GM18519 (cell line): ENCODE results near the gene CLDN34.

Experiments used
- ATAC-seq: cut with Tn5 transposase; IDR thresholded peaks from one replicate; pipeline ENCODE4 v1.9.1; 2021; ENCODE audit warnings: mild to moderate bottlenecking, moderate library complexity; ENCODE audit not compliant: unreplicated experiment, low FRiP score

CLDN34 gene

DNA sequence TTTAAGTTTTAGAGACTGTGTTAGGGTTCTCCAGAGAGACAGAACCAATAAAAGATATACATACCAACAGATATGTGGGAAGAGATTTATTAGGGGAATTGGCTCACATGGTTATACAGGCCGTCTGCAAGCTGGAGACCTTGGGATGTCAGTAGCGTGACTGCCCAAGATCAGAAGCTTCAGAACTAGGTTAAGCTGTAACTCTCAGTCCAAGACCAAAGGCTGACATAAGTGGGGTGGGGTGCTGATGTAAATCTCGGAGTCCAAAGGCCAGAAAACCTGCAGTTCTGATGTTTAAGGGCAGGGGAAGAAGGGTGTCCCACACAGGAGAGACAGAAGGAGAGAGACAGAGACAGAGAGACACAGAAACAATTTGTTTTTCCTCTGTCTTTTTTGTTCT is 10.5 kb downstream of the CLDN34 start:
- no peak for ATAC-seq

DNA sequence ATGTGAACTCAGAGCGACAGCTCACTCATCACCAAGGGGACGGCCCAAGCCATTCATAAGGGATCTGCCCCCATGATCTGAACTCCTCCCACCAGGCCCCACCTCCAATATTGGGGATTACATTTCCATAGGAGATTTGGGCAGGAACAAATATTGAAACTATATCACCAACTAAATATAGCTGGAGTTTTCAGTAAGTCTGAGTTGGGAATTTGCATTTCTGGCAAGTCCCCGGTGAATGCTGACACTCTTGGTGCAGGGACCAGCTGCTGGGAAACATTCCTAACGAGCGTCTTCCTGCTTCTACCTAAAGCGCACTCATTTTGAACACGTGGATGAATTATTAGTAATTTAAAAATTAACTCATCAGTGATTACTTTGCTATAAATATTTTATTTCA is 13.2 kb downstream of the CLDN34 start:
- ATAC-seq: no peak

DNA sequence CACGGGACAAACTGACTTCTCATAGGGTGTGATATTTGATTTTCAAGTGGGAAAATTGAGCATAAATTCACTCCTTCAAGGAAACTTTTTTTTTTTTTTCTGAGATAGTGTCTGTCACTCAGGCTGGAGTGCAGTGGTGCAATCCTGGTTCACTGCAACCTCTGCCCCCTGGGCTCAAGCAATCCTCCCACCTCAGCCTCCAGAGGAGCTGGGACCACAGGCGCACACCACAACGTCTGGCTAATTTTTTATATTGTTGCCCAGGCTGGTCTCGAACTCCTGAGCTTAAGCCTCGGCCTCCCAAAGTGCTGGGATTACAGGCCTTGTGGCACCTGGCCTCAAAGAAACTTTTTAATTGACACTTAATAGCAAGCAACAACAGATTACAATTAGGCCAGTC is 13.8 kb downstream of the CLDN34 start:
- no peak for ATAC-seq

DNA sequence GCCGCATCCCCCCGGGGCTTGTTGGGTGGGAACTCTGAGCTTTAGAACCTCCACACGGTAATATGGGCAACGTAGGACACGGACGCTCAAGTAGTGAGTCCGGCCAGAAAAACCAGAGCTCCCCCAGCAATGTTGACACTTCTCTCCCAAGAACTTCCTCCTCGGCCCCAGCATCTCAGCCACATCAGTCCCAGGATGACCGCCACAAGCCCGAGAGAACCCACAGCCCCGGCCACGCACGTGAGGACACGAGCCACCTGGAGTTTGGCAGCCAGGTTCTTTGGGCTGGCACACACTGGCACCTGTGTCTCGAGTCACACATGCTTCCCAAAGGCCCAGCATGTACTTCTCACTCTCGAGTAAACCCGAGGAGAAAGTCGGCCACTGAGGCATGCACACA is 16.3 kb downstream of the CLDN34 start:
- ATAC-seq: no peak

DNA sequence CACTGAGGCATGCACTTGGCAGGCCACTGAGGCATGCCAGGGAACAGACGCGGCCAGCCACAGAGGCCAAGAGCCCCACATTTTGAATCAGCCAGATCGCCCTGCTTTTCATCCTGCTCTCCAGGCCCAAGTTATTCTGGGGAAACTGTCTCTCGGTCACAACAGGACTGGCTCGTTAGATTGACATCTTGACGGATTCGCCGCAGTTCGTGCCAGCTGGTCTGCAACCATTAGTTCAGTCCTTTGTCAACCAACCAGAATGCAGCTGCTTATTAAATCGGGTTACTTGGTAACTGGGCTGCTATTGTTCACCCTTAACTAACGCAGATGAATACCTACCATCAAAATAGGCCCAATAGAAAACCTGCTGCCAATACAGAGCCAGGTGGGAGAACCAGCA is 16.7 kb downstream of the CLDN34 start:
- ATAC-seq: no peak

DNA sequence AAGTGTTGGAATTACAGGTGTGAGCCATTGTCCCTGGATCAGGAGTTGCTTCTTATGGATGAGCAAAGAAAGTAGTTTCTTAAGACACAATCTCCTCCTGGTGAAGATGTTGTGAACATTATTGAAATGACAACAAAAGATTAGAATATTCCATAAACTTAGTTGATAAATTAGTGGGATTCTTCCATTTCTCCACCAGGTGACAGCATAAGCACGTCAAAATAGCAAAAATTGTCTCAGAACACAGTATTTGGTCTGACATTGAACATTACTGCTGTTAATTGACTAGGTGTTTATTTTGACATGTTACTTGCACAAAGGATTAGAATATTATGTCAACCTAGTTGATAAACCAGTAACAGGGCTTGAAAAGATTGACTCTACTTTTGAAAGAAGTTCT is 21.6 kb downstream of the CLDN34 start:
- ATAC-seq: no peak

DNA sequence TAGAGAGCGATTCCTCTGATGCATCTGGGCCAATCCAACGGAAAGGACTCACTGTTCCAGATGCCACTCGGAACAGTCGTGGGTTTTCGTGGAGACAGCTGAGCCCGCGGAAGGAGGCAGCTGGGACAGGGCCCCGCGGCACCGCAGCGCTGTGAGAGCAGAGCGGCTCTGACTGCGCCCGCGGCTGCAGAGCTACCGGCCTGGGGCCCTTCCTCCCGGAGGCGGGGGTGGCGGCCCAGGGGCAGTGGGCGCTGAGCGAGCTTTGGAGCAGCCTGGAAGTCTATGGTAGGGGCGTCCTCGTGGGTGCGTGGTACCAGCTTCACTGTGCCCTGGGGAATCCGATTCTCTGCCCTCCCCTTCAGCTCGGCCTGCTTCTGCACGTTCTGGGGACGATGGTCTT is 24.9 kb downstream of the CLDN34 start:
- no peak for ATAC-seq

DNA sequence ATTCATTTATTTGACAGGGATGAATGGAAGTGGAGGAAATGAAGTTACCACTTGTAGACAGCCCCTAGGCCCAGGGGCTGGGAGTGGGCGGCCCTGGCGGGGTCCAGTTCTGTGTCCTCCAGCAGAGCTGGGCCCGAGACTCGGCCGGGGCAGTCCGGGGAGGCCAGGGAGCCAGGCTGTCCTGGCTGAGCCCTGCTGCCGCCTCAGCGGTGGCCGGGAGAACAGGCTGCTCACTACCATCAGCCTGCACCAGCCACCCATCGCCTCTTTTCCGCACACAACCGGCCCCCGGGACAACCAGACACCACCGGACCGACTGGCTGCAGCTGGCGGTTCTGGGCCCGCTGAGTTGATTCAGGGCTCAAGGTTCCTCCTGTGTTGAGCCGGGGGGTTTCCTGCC is 25.6 kb downstream of the CLDN34 start:
- ATAC-seq: no peak

DNA sequence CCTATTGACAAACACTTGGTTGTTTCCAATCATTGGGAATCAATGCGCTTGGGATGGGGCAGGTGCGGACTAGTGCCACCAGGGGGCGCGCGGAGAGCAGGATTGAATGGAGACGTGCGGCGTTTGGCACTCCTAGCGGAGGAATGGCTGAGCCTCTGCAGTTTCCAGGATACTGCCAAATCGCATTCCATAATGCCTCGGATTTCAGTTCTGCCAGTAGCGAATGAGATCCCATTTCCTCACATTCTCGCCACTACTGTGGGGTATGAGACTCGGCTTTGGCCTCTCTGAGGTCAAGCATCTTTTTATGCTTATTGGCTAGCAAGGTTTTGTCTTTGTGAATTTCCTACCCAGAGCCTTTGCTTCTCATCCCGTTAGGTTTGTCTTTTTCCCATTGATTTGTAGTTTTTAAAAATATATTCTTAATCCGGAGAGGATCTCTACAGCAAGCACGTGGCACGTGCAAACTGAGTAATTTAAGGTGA is 28.7 kb downstream of the CLDN34 start:
- ATAC-seq: no peak

DNA sequence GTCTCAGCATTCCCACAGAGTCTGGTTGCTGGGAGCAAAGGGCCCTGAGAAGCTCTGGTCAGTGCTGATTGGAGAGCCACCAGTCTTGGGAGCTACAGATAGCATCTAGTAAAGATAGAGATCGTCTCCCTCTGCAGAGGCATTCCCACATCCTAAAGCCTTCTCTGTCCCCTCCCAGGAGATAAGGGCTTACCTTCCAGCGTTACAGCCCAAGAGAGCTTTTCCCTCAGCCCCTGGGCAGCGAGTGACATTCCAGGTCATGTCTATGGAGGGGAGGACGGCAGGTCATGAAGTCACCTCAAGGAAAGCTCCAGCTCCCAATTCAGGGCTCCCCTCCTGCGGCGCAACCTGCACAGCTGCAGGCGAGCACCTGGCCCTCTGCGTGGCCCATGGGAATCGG is 29.9 kb downstream of the CLDN34 start:
- ATAC-seq: no peak

DNA sequence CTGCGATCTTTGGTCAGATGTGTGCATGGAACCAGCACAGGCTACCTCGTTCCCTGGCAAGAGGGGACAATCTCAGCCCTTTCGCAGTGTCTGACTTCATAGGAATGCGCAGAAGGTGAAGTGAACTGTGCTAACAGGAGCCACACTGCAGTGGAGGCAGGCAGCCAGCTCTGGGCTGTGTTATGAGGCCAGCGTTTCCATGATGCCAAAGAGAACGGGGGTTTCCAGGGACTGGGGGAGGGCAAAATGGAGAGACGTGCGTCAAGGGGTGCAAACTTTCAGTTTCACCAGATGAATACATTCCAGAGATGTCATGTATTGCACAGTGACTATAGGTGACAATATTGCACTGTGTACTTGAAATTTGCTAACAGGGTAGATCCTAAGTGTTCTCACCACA is 30.4 kb downstream of the CLDN34 start:
- no peak for ATAC-seq

DNA sequence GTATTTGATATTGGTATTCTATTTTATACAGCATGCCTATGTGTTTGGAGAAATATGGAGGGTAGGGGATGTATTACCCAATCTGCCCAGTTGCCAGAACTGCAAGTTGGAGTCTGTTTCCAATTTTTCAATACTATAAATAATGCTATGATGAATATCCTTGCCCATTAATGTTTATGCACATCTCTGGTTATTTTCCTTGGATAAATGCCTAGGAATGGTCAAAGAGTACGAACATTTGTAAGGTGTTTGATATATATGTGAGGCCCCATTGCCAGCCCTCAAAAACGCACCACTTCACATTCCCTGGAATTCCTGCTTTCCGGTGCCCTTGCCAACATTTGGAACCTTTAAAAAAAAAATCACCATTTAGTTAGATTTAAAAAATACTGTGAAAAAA is 34.3 kb downstream of the CLDN34 start:
- no peak for ATAC-seq

DNA sequence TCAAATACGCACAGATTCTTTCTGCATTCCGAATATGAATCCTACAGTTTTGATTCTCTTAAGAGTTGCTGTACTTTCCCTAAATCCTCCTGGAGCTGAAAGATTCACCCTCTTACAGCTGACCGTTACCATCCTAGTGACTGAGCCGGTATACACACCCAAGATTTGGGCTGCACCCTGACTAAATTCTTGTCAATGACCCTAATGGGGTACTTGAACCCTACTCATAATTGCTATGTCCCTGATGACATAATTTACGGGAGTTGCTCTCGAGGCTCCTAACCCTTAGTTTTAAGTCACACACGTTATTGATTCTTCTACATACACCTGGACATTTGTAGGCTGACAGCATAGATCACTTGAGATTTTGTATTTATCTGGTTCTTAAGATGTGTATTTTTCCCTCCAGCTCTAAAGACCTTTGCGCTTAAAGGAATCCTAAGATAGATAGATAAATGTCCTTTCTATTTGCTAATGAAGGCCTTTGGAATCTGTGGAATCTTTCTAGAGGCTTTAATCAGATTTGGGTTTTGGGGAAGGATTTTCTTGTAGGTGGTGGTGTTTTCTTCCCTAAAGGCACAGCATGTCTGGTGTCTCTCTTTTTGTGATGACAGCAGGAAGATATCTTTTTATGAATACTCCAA is 37.8 kb downstream of the CLDN34 start:
- no peak for ATAC-seq

DNA sequence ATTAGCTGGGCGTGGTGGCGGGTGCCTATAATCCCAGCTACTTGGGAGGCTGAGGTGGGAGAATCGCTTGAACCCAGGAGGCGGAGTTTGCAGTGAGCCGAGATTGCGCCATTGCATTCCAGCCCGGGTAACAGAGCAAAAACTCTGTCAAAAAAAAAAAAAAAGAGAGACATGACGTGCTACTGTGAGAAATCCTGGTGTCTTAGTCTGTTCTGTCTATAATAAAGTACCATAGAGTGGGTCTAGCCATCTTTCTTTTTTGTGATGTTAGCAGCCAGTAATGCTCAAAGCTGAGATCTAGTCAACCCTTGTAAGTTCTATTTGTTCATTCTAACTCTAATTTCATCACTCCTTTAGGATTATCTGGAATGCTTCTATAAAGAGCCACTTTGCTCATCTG is 38.9 kb downstream of the CLDN34 start:
- ATAC-seq: no peak

DNA sequence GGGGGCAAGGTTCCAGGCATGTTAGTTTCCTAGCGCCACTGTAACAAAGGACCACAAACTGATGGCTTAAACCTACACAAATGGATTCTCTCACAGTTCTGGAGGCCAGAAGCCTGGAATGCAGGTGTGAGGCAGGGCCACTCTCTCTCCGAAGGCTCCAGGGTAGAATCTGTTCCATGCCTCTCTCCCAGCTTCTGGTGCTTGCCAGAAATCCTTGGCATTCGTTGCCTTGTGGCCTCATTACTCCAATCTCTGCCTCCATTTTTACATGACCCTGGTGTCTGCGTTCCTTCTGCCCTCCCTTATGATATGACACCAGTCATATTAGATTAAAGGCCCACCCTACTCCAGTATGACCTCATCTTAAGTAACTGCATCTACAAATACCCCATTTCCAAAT is 39.6 kb downstream of the CLDN34 start:
- no peak for ATAC-seq

DNA sequence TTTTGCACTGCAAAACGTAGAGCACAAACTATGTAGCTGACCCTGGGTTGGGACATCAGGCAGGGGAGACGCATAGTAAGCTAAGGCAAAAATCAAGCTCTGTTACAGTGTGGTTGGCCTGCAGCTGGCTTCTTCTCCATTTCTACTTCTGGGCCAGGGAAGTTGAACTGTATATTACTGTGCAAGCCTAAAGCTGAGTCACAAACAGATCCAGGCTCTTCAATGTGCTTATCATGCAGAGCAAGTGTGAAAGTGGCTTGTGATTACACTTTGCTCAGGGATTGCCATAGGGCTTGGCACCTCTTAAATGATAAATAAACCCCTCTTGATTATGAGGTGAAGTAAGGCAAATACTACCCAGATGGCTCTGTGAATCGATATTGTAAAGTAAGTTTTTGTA is 40.5 kb downstream of the CLDN34 start:
- no peak for ATAC-seq

DNA sequence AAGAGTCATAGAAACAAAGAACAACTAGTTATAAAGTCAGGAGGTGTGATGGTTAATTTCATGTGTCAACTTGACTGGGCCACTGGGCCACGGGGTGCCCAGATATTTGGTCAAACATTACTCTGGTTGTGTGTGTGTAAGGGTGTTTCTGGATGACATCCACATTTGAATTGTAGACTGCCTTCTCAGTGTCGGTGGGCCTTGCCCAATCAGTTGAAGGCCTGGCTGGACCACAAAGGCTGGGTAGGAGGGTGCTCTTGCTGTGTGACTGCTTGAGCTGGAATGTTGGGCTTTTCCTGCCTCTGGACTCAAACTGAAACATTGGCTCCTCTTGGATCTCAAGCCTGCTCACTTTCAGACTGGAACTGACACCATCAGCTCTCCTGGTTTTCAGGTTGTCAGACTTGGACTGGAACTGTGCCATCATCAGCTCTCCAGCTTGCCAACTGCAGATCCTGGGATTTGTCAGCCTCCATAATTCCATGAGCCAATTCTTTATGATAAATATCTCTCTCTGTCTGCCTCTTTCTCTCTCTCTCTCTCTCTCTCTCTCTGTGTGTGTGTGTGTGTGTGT is 41.4 kb downstream of the CLDN34 start:
- ATAC-seq: no peak

DNA sequence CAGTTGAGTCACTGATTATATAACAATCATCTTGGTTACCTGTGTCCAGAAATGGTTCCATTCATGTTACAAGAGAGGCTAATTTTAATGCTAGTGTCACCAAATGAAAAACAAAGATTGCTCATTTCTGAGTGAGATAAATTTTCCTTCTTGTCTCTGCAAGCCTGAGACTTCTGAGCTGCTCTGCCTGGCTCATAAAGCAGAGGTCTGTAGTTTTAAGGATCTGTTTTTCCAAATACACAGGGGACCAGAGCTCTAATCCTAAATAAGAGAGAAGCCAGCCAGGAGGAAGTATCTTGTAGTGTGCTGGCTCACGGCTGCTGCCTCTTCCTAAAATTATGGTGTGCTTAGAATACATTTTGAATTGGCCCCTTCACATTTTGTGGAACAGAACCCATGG is 42.6 kb downstream of the CLDN34 start:
- no peak for ATAC-seq

DNA sequence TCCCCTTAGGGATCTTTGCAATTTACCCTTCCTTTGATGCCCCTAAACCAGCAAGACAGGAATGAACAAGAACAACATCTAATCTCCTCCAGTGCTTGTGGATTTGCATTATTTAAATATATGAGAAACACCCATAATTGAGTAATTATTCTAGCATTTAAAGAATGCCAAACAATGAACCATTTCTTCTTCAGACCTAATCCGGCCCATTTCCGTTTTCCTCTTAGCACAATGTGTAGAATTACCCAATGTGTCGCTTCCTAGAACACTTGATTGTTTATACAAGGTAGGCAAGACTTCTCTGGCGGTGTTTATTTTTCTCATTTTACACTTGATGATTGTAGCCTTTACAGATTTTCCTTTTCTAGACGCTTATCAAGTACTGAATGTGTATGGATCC is 43.5 kb downstream of the CLDN34 start:
- ATAC-seq: no peak

DNA sequence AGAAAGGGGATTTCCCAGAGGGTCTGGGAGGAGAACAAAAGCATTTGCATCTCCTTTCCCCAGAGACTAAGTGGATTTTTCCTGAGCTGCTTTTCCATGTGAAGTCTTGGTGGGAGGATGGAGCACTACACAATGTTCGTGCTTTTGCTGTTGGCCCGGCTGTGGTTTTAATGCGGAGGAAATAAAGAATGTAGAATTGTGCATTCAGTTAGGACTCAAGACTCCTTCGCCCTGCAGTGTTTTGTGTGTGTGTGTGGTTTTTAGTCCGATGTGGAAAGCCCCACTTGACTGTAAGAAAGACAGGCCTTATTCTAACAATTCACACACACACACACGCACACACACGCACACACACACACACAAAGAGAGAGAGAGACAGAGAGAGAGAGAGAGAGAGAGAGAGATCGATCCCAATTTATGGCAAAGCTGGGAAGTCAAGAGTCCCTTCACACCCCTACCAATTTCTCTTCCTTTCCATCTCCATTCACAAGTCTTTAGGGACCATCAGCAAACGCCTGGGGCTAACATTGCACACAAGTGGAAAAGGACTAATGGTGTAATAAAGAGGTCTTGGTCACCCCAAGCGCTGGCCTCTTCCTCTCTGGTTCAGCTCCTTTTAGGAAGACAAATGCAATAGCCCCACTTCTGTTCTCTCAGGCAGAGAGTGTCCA is 44.2 kb downstream of the CLDN34 start:
- no peak for ATAC-seq

DNA sequence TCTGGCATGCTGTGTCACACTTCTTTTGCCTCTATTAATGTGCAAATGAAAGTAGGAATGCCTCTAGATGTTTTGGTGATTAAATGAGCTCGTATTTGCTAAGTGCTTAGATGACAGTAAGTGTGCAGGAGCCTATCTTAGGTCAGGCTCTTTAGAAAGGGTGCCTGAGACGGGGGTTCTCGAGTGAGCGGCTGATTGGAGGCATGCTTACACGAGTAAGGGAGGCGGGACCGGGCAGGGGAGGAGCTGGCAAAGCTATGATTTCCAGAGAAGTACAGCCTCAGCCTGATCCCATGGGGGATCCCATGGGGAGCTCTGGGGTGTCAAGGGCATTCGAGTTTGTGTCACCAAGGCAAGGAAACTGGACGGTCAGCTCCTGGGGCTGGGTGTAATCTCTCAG is 44.8 kb downstream of the CLDN34 start:
- ATAC-seq: no peak
